Lower leg skin (tissue), 3 donors: ENCODE results near the gene PIP5KL1.

Source experiments
- POLR2A ChIP-seq, 2 donors: fragments of 450-650 bp; IDR thresholded peaks; one replicate each; pipeline ENCODE4 v1.6.1; 2016 to 2017; ENCODE audit warnings: antibody characterized with exemption in 2 of 2, mild to moderate bottlenecking in 1 of 2, moderate library complexity in 1 of 2
- TF ChIP-seq, protein P1 (sequence below), 3 donors: fragments of 450-650 bp; IDR thresholded peaks; one replicate each; pipeline ENCODE4 v1.5.1; 2016; ENCODE audit warnings: antibody characterized with exemption in 3 of 3, mild to moderate bottlenecking in 3 of 3, moderate library complexity in 2 of 3

DNA sequence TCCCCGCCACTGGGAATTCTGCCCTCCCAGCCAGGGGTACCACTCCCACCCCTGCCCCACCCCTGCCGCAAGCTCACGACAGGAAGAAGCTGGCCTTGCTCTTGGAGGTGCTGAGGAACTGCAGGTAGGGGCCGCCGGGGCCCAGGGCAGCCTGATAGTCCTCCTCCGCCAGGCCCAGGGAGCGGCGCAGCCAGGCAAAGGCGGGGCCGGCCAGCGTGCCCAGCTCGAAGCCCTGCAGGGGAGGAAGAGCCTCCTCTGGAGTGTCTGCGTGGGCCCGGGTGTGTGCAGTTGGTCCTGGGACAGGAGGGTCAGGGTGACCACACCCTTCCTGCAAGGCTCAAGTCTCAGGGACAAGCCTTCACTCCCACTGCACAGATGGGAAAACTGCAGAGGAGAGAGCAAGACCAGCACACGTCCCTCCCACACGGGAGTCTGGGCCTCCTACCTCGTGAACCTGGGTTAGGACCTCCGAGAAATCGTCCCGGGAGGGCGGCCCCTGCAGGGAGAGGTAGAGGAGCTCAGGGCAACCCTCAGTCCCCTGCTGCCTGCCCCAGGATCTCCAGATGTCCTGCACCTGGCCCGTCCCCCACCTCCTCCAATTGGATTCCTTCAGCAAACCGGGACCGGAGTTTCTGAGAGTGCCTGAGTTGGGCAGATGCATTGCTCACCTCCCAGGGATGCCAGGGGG is 2.4 kb downstream of the PIP5KL1 start:
- TF ChIP-seq POLR2A (IDR thresholded peaks at IDR 0.05), result no peak
- TF ChIP-seq, protein P1, sequence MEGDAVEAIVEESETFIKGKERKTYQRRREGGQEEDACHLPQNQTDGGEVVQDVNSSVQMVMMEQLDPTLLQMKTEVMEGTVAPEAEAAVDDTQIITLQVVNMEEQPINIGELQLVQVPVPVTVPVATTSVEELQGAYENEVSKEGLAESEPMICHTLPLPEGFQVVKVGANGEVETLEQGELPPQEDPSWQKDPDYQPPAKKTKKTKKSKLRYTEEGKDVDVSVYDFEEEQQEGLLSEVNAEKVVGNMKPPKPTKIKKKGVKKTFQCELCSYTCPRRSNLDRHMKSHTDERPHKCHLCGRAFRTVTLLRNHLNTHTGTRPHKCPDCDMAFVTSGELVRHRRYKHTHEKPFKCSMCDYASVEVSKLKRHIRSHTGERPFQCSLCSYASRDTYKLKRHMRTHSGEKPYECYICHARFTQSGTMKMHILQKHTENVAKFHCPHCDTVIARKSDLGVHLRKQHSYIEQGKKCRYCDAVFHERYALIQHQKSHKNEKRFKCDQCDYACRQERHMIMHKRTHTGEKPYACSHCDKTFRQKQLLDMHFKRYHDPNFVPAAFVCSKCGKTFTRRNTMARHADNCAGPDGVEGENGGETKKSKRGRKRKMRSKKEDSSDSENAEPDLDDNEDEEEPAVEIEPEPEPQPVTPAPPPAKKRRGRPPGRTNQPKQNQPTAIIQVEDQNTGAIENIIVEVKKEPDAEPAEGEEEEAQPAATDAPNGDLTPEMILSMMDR (IDR thresholded peaks at IDR 0.05), result no peak
